Psoas muscle (tissue), 8 donors: ENCODE results near the gene TTC27. TPM values are rescaled to one million over a fixed set of nuclear protein-coding genes. Genes with fewer than 3 reads are reported as not detected.
A peak's percentile ranks its signal among the peaks of the same experiment; 100 is the strongest.

ENCODE experiments used
- ATAC-seq, 4 donors: fragments of 200-7000 bp; cut with Tn5 transposase; one replicate each; pipeline ENCODE4 v1.9.1; 2020; ENCODE audit warnings: moderate library complexity in 3 of 4, mild to moderate bottlenecking in 2 of 4
- DNase-seq, 2 donors: peaks; one replicate each; pipeline ENCODE4 v3.0.0-alpha.2; 2020
- H3K27ac ChIP-seq: fragments of 200-600 bp; one replicate; pipeline ENCODE4 v1.8.0; 2022
- H3K27me3 ChIP-seq, 3 donors: fragments of 200-600 bp in 1 of 3; one replicate each; pipeline versions ENCODE4 v1.6.1 to v1.8.0; 2013 to 2022; ENCODE audit warnings: low read length in 2 of 3, mild to moderate bottlenecking in 2 of 3, moderate library complexity in 1 of 3; ENCODE audit not compliant: insufficient read depth in 3 of 3
- H3K36me3 ChIP-seq, 2 donors: fragments of 200-600 bp in 1 of 2; one replicate each; pipeline versions ENCODE4 v1.6.1 to v1.8.0; 2013 to 2022; ENCODE audit warnings: low read depth in 1 of 2, mild to moderate bottlenecking in 1 of 2, moderate library complexity in 1 of 2; ENCODE audit not compliant: insufficient read depth in 1 of 2
- H3K4me1 ChIP-seq: fragments of 200-600 bp; one replicate; pipeline ENCODE4 v1.8.0; 2022
- H3K4me3 ChIP-seq: fragments of 200-600 bp; one replicate; pipeline ENCODE4 v1.8.0; 2022; ENCODE audit warnings: mild to moderate bottlenecking
- H3K9me3 ChIP-seq: fragments of 200-600 bp; one replicate; pipeline ENCODE4 v1.8.0; 2022
- WGBS, 3 donors: extraction: QIAGEN DNeasy Blood & Tissue Kit; methylation state at CpG; one replicate each; pipeline versions ENCODE4 v1.1.6 to v1.1.7; 2013; 5-methylcytosine and 5-hydroxymethylcytosine counted together
- intact Hi-C, 2 donors: fragments of 100-400 bp; cut with DNase I; formaldehyde crosslinking; loops; one replicate each; pipeline versions ENCODE4 v1.11.0 to v1.14.2; 2022
- polyA plus RNA-seq, 3 donors: library from polyadenylated mRNA; stranded (reverse); fragments of 200-250 nt; gene quantifications; one replicate each; pipeline ENCODE4 v1.2.3, GENCODE V29; 2013
- total RNA-seq, 4 donors: library from RNA; stranded (reverse); fragmentation: NEBNext Ultra II Directional in 2 of 4; extraction: Animal tissue kit (Norgen Biotek cat#: 25700) in 2 of 4; gene quantifications; one replicate each; pipeline versions ENCODE4 v1.2.1 to v1.2.4, GENCODE V29; 2021 to 2023
- TF ChIP-seq, protein P1 (sequence below): fragments of 200-600 bp; IDR thresholded peaks from one replicate; pipeline ENCODE4 v1.8.0; 2022; ENCODE audit warnings: antibody characterized with exemption
- donor health status: healthy with polysubstance abuse.
- donor health status: DM: no; HTN: no; CAD: no; lungs with moderate emphysema.
- donor health status: Bipolar disorder and iron deficiency.
- donor health status: healthy.
- donor health status: DM: yes; HTN: yes; CAD: no.
- donor health status: DM: no; HTN: no; CAD: no.
- donor health status: DM: no; HTN: no; CAD: no.
- donor health status: DM: yes; HTN: yes; CAD: no.

TTC27 gene
- total and polyA plus RNA-seq, 7 donors = 8.7 to 15.4 (median 12.2) TPM

DNA sequence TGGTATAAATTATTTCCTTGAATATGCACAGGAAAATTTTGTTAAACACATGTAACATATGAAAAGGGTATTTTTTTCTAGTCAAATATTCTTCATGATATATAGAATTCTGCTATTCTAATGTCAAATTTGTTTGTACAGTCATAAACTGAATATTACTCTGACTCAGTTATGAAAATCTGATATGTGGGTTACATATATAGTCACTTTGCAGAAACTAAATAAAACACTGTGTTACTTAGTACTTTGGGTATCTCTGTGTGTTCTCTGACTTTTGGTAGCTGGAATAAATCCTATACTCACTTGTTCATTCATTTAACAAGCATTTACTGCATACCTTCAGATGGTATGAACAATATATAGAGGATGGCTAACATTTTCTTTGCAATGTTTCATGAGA is 159.4 kb downstream of the TTC27 start:
- no peaks in the 10 kb centered on the region for H3K9me3 ChIP-seq
- H3K27me3 ChIP-seq = no peaks in the 10 kb centered on the region
- H3K36me3 ChIP-seq = no peaks in the 10 kb centered on the region
- no peak overlapping the region for H3K27ac ChIP-seq
- H3K4me1 ChIP-seq = peaks cover 30% of the 10 kb centered on the region
- intact Hi-C loops = loop anchor here in 1 of 2 donors (5.0 kb wide), 2 partner anchors 35 to 160 kb away; partner anchors contain the start of gene LTBP1
- DNase-seq (no peak), ATAC-seq (no peak)
- no peak overlapping the region for H3K4me3 ChIP-seq
- TF ChIP-seq, protein P1, sequence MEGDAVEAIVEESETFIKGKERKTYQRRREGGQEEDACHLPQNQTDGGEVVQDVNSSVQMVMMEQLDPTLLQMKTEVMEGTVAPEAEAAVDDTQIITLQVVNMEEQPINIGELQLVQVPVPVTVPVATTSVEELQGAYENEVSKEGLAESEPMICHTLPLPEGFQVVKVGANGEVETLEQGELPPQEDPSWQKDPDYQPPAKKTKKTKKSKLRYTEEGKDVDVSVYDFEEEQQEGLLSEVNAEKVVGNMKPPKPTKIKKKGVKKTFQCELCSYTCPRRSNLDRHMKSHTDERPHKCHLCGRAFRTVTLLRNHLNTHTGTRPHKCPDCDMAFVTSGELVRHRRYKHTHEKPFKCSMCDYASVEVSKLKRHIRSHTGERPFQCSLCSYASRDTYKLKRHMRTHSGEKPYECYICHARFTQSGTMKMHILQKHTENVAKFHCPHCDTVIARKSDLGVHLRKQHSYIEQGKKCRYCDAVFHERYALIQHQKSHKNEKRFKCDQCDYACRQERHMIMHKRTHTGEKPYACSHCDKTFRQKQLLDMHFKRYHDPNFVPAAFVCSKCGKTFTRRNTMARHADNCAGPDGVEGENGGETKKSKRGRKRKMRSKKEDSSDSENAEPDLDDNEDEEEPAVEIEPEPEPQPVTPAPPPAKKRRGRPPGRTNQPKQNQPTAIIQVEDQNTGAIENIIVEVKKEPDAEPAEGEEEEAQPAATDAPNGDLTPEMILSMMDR = no peak

DNA sequence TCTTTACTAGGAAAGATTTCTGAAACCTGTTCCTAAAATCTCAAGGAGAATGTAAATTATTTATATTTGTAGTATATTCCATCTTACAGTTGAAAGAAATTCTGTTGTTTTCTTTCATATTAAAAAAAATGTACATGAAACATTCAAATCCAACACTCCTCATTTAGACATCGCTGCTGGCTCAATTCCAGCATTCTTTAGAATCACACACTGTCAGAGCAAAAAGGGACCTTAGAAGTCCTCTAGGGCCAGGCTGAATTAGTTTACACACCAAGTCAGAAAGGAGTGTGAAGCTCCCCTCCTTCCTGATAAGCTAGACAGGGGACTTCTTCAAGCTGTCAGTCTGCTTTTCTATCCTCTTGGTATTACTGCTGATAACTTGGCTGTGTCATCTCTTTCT is 160.3 kb downstream of the TTC27 start:
- Histone ChIP-seq H3K4me1 (peaks cover 27% of the 10 kb centered on the region), H3K36me3 (no peaks in the 10 kb centered on the region), H3K27ac (no peak overlapping the region), H3K27me3 (no peaks in the 10 kb centered on the region), H3K9me3 (no peaks in the 10 kb centered on the region), H3K4me3 (no peak overlapping the region)
- WGBS, 3 donors = 20 to 29% (median 25%) methylated on average over 1 of the region's 1 CpG
- intact Hi-C loops = loop anchor here in 1 of 2 donors (5.0 kb wide), 2 partner anchors 34 to 159 kb away; partner anchors contain the start of gene LTBP1
- ATAC-seq = peak in 1 of 4 donors; percentile 42
- TF ChIP-seq, protein P1 = no peak
- no peak for DNase-seq

DNA sequence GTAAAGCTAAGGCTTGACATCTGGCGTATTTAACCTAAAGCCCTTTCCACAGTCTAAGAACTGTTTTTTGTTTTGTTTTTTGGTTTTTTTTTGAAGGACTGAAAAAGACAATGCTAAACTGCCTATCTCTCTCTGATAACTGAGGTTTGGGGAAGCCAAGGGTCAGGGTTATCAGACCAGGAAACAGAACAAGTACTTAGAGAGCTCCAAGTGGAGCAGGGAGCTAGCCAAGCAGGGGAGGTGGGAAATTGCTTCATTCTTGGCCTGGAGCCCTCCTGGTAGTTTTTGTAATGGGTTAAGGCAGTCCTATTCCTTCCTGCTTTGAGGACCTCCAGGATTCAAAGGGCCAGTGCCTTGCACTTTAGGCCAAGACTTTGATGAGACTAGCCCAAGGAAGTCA is 164.6 kb downstream of the TTC27 start:
- Histone ChIP-seq H3K9me3 (no peaks in the 10 kb centered on the region), H3K4me1 (peaks cover 8% of the 10 kb centered on the region), H3K27ac (no peak overlapping the region), H3K27me3 (no peaks in the 10 kb centered on the region), H3K36me3 (no peaks in the 10 kb centered on the region), H3K4me3 (no peak overlapping the region)
- TF ChIP-seq, protein P1 = no peak
- intact Hi-C loops = no loop called here
- WGBS, 3 donors = 79 to 91% (median 83%) methylated on average over 1 of the region's 1 CpG
- no peak for ATAC-seq
- DNase-seq = no peak

DNA sequence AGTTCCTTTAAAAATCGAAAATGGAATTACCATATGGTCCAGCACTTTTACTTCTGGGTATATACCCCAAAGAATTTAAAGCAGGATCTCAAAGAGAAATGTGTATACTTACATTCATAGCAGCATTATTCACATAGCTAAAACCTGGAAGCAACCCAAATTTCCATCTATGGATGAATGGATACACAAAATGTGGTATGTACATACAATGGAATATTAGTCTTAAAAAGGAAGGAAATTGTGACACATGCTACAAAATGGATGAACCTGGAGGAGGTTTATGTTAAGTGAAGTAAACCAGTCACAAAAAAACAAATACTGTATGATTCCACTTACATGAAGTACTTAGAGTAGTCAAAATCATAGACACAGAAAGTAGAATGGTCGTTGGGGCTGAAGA is 171.0 kb downstream of the TTC27 start:
- WGBS, 3 donors = 66 to 75% (median 71%) methylated on average over 2 of the region's 2 CpGs
- no peak for ATAC-seq
- intact Hi-C loops = no loop called here
- H3K36me3 ChIP-seq = no peaks in the 10 kb centered on the region
- H3K9me3 ChIP-seq = no peaks in the 10 kb centered on the region
- no peak overlapping the region for H3K4me3 ChIP-seq
- TF ChIP-seq, protein P1 = no peak
- no peak overlapping the region for H3K27ac ChIP-seq
- no peaks in the 10 kb centered on the region for H3K4me1 ChIP-seq
- H3K27me3 ChIP-seq = no peaks in the 10 kb centered on the region
- no peak for DNase-seq

DNA sequence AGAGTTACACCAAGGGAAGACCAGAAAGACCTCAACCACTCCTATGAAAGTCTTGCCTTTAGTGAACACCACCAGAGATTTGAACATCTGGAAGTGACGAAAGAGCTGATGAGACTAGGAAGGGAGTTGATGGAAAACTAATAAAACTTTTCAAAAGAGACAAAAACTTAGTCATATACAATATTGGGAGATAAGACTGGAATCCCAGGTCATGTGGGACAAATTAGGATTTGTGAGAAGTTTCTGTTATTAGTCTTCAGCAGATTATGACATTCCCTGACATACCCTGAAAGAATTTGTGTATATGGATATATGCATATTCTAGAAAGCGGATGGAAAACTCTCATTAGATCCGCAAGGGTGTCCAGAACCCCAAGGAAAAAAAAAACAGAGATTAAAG is 173.9 kb downstream of the TTC27 start:
- Histone ChIP-seq H3K9me3 (no peaks in the 10 kb centered on the region), H3K27me3 (no peaks in the 10 kb centered on the region), H3K27ac (no peak overlapping the region), H3K36me3 (no peaks in the 10 kb centered on the region), H3K4me1 (no peaks in the 10 kb centered on the region), H3K4me3 (no peak overlapping the region)
- DNase-seq (no peak), ATAC-seq (no peak)
- TF ChIP-seq, protein P1 = no peak
- WGBS, 3 donors = 95 to 99% (median 98%) methylated on average over 3 of the region's 3 CpGs
- intact Hi-C loops = no loop called here
